ENCODE results near the gene PITPNC1. TPM values are rescaled to one million over a fixed set of nuclear protein-coding genes. Genes with fewer than 3 reads are reported as not detected.

The PITPNC1 gene
- total and polyA plus RNA-seq, 2 of the 13 experiments (the other 11 are each of a cell fraction or from before 2014, with no cell fraction given), result 4.1 to 5.7 TPM

GRCh38 chr17:67503184-67503583 is 126.1 kb downstream of the PITPNC1 start (continued):
- TF ChIP-seq, protein P1, sequence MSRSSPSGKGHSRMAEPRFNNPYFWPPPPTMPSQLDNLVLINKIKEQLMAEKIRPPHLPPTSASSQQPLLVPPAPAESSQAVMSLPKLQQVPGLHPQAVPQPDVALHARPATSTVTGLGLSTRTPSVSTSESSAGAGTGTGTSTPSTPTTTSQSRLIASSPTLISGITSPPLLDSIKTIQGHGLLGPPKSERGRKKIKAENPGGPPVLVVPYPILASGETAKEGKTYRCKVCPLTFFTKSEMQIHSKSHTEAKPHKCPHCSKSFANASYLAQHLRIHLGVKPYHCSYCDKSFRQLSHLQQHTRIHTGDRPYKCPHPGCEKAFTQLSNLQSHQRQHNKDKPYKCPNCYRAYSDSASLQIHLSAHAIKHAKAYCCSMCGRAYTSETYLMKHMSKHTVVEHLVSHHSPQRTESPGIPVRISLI (CRISPR knock-in tag; IDR thresholded peaks at IDR 0.05; ENCODE audit: borderline replicate concordance), result no peak
- TF ChIP-seq ZNF580 (CRISPR knock-in tag; IDR thresholded peaks at IDR 0.05; ENCODE audit: borderline replicate concordance, low read depth) (no peak), ZNF780A (CRISPR knock-in tag; IDR thresholded peaks at IDR 0.05) (no peak), BORCS8-MEF2B (CRISPR knock-in tag; IDR thresholded peaks at IDR 0.05) (no peak), JDP2 (CRISPR knock-in tag; IDR thresholded peaks at IDR 0.05; ENCODE audit: borderline replicate concordance) (no peak), ZNF24 (IDR thresholded peaks at IDR 0.05) (no peak), MIER3 (CRISPR knock-in tag; IDR thresholded peaks at IDR 0.05; ENCODE audit: borderline replicate concordance) (no peak), TCF7L2 (IDR thresholded peaks at IDR 0.05; ENCODE audit: low read depth, low read length) (no peak), RFX1 (IDR thresholded peaks at IDR 0.05) (no peak), TERF1 (CRISPR knock-in tag; IDR thresholded peaks at IDR 0.05) (no peak), SIX4 (CRISPR knock-in tag; IDR thresholded peaks at IDR 0.05) (no peak)

DNA sequence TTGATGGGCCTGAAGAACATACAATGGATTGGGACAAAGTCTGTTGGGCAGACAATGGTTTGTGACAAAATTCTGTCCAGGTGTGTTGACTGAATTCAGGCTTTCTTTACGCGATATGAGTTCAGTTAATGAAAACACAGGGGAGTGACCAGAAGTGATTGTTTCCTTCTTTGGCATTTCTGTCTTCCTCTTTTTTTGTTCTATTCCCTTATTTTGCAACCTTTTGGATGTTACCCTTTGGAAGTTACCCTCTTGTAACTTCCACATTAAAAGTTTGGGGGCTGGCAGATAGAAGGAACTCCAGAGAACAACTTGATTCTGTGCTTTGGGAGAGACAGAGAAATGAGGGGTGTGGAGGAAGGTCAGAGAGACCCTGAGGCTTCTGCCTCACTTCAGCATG is 126.7 kb downstream of the PITPNC1 start:
- no TSS peak for BruUV-seq (replicated peaks)
- H3K79me2 ChIP-seq (ENCODE audit: insufficient read depth, low read length), result no peaks in the 10 kb centered on the region
- ATAC-seq, result no peak
- no peaks in the 10 kb centered on the region; the same call in 1 of the 2 replicates for H3K9me3 ChIP-seq (ENCODE audit: low read length)
- no peak overlapping the region for H2AFZ ChIP-seq (ENCODE audit: low read length)
- H3K4me2 ChIP-seq (ENCODE audit: low read depth, low read length), result no peak overlapping the region
- in situ Hi-C loops (cut with HindIII; ENCODE audit: extremely low pct_ligation_motif_present, low pct_unique_long_range_greater_than_20kb) (no loop called here), intact Hi-C loops (cut with micrococcal nuclease; ENCODE audit: unreplicated experiment) (no loop called here)
- WGBS (ENCODE audit: low lambda C conversion rate), result 64% methylated on average over 2 of the region's 2 CpGs
- no peak for DNase-seq (ENCODE audit: low spot score)
- H3K27me3 ChIP-seq (ENCODE audit: control insufficient read depth in 1 of 2, insufficient read depth in 2 of 2, low read length in 2 of 2), result no peaks in the 10 kb centered on the region
- no peak overlapping the region for H3K9ac ChIP-seq (ENCODE audit: insufficient read depth, low read depth, low read length)
- ChIA-PET CTCF (ENCODE audit: low intra/inter-chr PET ratio, low total read pairs) (no interaction called here), POLR2A (no interaction called here)
- H3K4me3 ChIP-seq (replicated peaks in 1 of 3; ENCODE audit: insufficient read depth in 1 of 3, low read depth in 2 of 3, low read length in 3 of 3), result no peak overlapping the region
- H3K4me1 ChIP-seq (ENCODE audit: insufficient read depth, low read length), result no peaks in the 10 kb centered on the region; the same call in 1 of the 2 replicates
- TF ChIP-seq NBN (conservative IDR thresholded peaks at IDR 0.05) (no peak), HMGXB4 (CRISPR knock-in tag; IDR thresholded peaks at IDR 0.05; ENCODE audit: borderline replicate concordance in 1 of 2, low read depth in 1 of 2) (no peak), KLF13 (CRISPR knock-in tag; IDR thresholded peaks at IDR 0.05) (no peak), HDAC6 (IDR thresholded peaks at IDR 0.05; ENCODE audit: low read depth, low read length) (no peak), HNRNPUL1 (IDR thresholded peaks at IDR 0.05; ENCODE audit: low read depth, low read length) (no peak), POLR2G (IDR thresholded peaks at IDR 0.05; ENCODE audit: low read depth, low read length) (no peak), ZNF570 (CRISPR knock-in tag; IDR thresholded peaks at IDR 0.05; ENCODE audit: borderline replicate concordance) (no peak), NR2F2 (IDR thresholded peaks at IDR 0.05; ENCODE audit: borderline replicate concordance, low read depth) (no peak), TFDP2 (CRISPR knock-in tag; IDR thresholded peaks at IDR 0.05) (no peak)
- H3K36me3 ChIP-seq (replicated peaks in 1 of 2; ENCODE audit: control insufficient read depth in 1 of 2, insufficient read depth in 2 of 2, low read length in 2 of 2), result no peaks in the 10 kb centered on the region
- no peak overlapping the region for H3K27ac ChIP-seq (ENCODE audit: extremely low read length, insufficient read depth, low read length)
- H4K20me1 ChIP-seq (ENCODE audit: insufficient read depth, low read length), result no peaks in the 10 kb centered on the region
- no peak for FAIRE-seq
